ENCODE data around the gene PDGFRB. TPM values are rescaled to one million over a fixed set of nuclear protein-coding genes. Genes with fewer than 3 reads are reported as not detected.

Gene PDGFRB
- total RNA-seq, 1 experiment from 2014 or later, result 0.11 TPM

- in situ Hi-C loops (cut with HindIII; ENCODE audit: low pct_unique_long_range_greater_than_20kb, low sequenced_read_pairs), result no loop called here
- DNase-seq (ENCODE audit: low read depth, low spot score), result no peak
These were observed 40.8 kb downstream of the PDGFRB start for GRCh38 chr5:150114773-150115408.

GRCh38 chr5:150114102-150114641, 41.5 kb downstream of the PDGFRB start:
- in situ Hi-C loops (cut with HindIII; ENCODE audit: low pct_unique_long_range_greater_than_20kb, low sequenced_read_pairs), result no loop called here
- DNase-seq (ENCODE audit: low read depth, low spot score), result no peak

GRCh38 chr5:150113047-150113744, 42.4 kb downstream of the PDGFRB start:
- DNase-seq (ENCODE audit: low read depth, low spot score), result no peak
- in situ Hi-C loops (cut with HindIII; ENCODE audit: low pct_unique_long_range_greater_than_20kb, low sequenced_read_pairs), result no loop called here

- DNase-seq (ENCODE audit: low read depth, low spot score), result peak; percentile 34
- in situ Hi-C loops (cut with HindIII; ENCODE audit: low pct_unique_long_range_greater_than_20kb, low sequenced_read_pairs), result no loop called here
These were observed 43.2 kb downstream of the PDGFRB start for GRCh38 chr5:150112201-150113046.

- in situ Hi-C loops (cut with HindIII; ENCODE audit: low pct_unique_long_range_greater_than_20kb, low sequenced_read_pairs), result no loop called here
- DNase-seq (ENCODE audit: low read depth, low spot score), result no peak
These were observed 44.5 kb downstream of the PDGFRB start for GRCh38 chr5:150111122-150111521.

- DNase-seq (ENCODE audit: low read depth, low spot score), result no peak
These were observed 45.7 kb downstream of the PDGFRB start for GRCh38 chr5:150109921-150110320.

GRCh38 chr5:150108711-150109514, 46.7 kb downstream of the PDGFRB start:
- DNase-seq (ENCODE audit: low read depth, low spot score), result no peak
- in situ Hi-C loops (cut with HindIII; ENCODE audit: low pct_unique_long_range_greater_than_20kb, low sequenced_read_pairs), result no loop called here

More at GRCh38 chr5:150109921-150110320, 45.7 kb downstream of the PDGFRB start:
- in situ Hi-C loops (cut with HindIII; ENCODE audit: low pct_unique_long_range_greater_than_20kb, low sequenced_read_pairs), result no loop called here

GRCh38 chr5:150107909-150108447, 47.7 kb downstream of the PDGFRB start:
- in situ Hi-C loops (cut with HindIII; ENCODE audit: low pct_unique_long_range_greater_than_20kb, low sequenced_read_pairs), result no loop called here

GRCh38 chr5:150106674-150107426, 48.8 kb downstream of the PDGFRB start:
- no peak for DNase-seq (ENCODE audit: low read depth, low spot score)
- in situ Hi-C loops (cut with HindIII; ENCODE audit: low pct_unique_long_range_greater_than_20kb, low sequenced_read_pairs), result no loop called here

More at GRCh38 chr5:150107909-150108447, 47.7 kb downstream of the PDGFRB start:
- no peak for DNase-seq (ENCODE audit: low read depth, low spot score)

GRCh38 chr5:150105928-150106615, 49.6 kb downstream of the PDGFRB start:
- DNase-seq (ENCODE audit: low read depth, low spot score), result no peak
- in situ Hi-C loops (cut with HindIII; ENCODE audit: low pct_unique_long_range_greater_than_20kb, low sequenced_read_pairs), result no loop called here

GRCh38 chr5:150104550-150104870, 51.1 kb downstream of the PDGFRB start:
- in situ Hi-C loops (cut with HindIII; ENCODE audit: low pct_unique_long_range_greater_than_20kb, low sequenced_read_pairs), result no loop called here
- DNase-seq (ENCODE audit: low read depth, low spot score), result no peak

GRCh38 chr5:150103678-150104549, 51.7 kb downstream of the PDGFRB start:
- in situ Hi-C loops (cut with HindIII; ENCODE audit: low pct_unique_long_range_greater_than_20kb, low sequenced_read_pairs), result no loop called here
- no peak for DNase-seq (ENCODE audit: low read depth, low spot score)

- DNase-seq (ENCODE audit: low read depth, low spot score), result no peak
- in situ Hi-C loops (cut with HindIII; ENCODE audit: low pct_unique_long_range_greater_than_20kb, low sequenced_read_pairs), result no loop called here
These were observed 54.6 kb downstream of the PDGFRB start for GRCh38 chr5:150101023-150101422.

- in situ Hi-C loops (cut with HindIII; ENCODE audit: low pct_unique_long_range_greater_than_20kb, low sequenced_read_pairs), result no loop called here
- no peak for DNase-seq (ENCODE audit: low read depth, low spot score)
These were observed 58.5 kb downstream of the PDGFRB start for GRCh38 chr5:150097152-150097551.

GRCh38 chr5:150092159-150092787, 63.4 kb downstream of the PDGFRB start:
- in situ Hi-C loops (cut with HindIII; ENCODE audit: low pct_unique_long_range_greater_than_20kb, low sequenced_read_pairs), result no loop called here
- DNase-seq (ENCODE audit: low read depth, low spot score), result no peak
